WTC11 (cell line): ENCODE measurements around the gene FBXO24. TPM values are rescaled to one million over a fixed set of nuclear protein-coding genes. Genes with fewer than 3 reads are reported as not detected.

Experiments used
- ATAC-seq: fragments of 200-7000 bp; cut with Tn5 transposase; 2 replicates; pipeline ENCODE4 v1.10.0; 2021; ENCODE audit warnings: mild to moderate bottlenecking, moderate library complexity
- CTCF ChIA-PET: fragments of 300-600 bp; sonication (Branson Sonifier 250); formaldehyde crosslinking; loops from one replicate; lab custom pipeline; 2021; ENCODE audit warnings: antibody characterized with exemption; lab: Charles Lee
- POLR2A ChIA-PET: fragments of 350-600 bp; sonication (Branson Sonifier 250); formaldehyde crosslinking; loops from one replicate; lab custom pipeline; 2021; ENCODE audit warnings: antibody characterized with exemption; lab: Charles Lee
- DNase-seq: peaks from one replicate; pipeline ENCODE4 v3.0.0; 2021; ENCODE audit warnings: low spot score
- H3K27ac Mint-ChIP-seq: 2 replicates; pipeline ENCODE4 v1.8.0; 2021; ENCODE audit warnings: mixed read lengths
- H3K27me3 Mint-ChIP-seq: 2 replicates; pipeline ENCODE4 v1.8.0; 2021; ENCODE audit warnings: low read depth, mild to moderate bottlenecking, moderate library complexity, mixed read lengths
- H3K36me3 Mint-ChIP-seq: 2 replicates; pipeline ENCODE4 v1.8.0; 2021; ENCODE audit warnings: mixed read lengths
- H3K4me1 Mint-ChIP-seq: 2 replicates; pipeline ENCODE4 v1.8.0; 2022; ENCODE audit warnings: mixed read lengths
- H3K4me3 Mint-ChIP-seq: 2 replicates; pipeline ENCODE4 v1.8.0; 2021; ENCODE audit warnings: mild to moderate bottlenecking, moderate library complexity, mixed read lengths
- H3K9me3 Mint-ChIP-seq: 2 replicates; pipeline ENCODE4 v1.8.0; 2021; ENCODE audit warnings: mixed read lengths
- ELF4 ChIP-seq: sonication (generic); formaldehyde crosslinking; IDR thresholded peaks from 2 replicates; pipeline ENCODE4 v1.8.1; 2022; ENCODE audit warnings: low read depth, mild to moderate bottlenecking, moderate library complexity, missing genetic modification reagents
- ETV6 ChIP-seq: sonication (generic); formaldehyde crosslinking; IDR thresholded peaks from 2 replicates; pipeline ENCODE4 v1.8.1; 2022; ENCODE audit warnings: mild to moderate bottlenecking, missing genetic modification reagents
- FOXK1 ChIP-seq: sonication (generic); formaldehyde crosslinking; IDR thresholded peaks from 2 replicates; pipeline ENCODE4 v1.8.0; 2022; ENCODE audit warnings: mild to moderate bottlenecking, moderate library complexity, missing genetic modification reagents
- FOXP1 ChIP-seq: sonication (generic); formaldehyde crosslinking; IDR thresholded peaks from 2 replicates; pipeline ENCODE4 v1.8.0; 2022; ENCODE audit warnings: missing genetic modification reagents, mild to moderate bottlenecking, moderate library complexity, borderline replicate concordance
- GTF2I ChIP-seq: fragments of 250-450 bp; sonication (Bioruptor Pico); conservative IDR thresholded peaks from 2 replicates; pipeline ENCODE4 v1.4.0; 2021; ENCODE audit warnings: mild to moderate bottlenecking
- IRF2 ChIP-seq: sonication (generic); formaldehyde crosslinking; IDR thresholded peaks from 2 replicates; pipeline ENCODE4 v1.8.0; 2022; ENCODE audit warnings: low read depth, missing genetic modification reagents, borderline replicate concordance
- NFYB ChIP-seq: sonication (generic); formaldehyde crosslinking; conservative IDR thresholded peaks from 2 replicates; pipeline ENCODE4 v1.8.0; 2022; ENCODE audit warnings: low read depth, missing genetic modification reagents
- SMAD4 ChIP-seq: sonication (generic); formaldehyde crosslinking; IDR thresholded peaks from 2 replicates; pipeline ENCODE4 v1.8.0; 2022; ENCODE audit warnings: mild to moderate bottlenecking, missing genetic modification reagents
- ZNF232 ChIP-seq: sonication (generic); formaldehyde crosslinking; IDR thresholded peaks from 2 replicates; pipeline ENCODE4 v1.8.0; 2022; ENCODE audit warnings: mild to moderate bottlenecking, missing genetic modification reagents
- ZNF532 ChIP-seq: fragments of 250-450 bp; sonication (Bioruptor Pico); IDR thresholded peaks from 2 replicates; pipeline ENCODE4 v1.9.0; 2021; ENCODE audit warnings: mild to moderate bottlenecking, borderline replicate concordance
- ZNF671 ChIP-seq: fragments of 250-450 bp; sonication (Bioruptor Pico); IDR thresholded peaks from 2 replicates; pipeline ENCODE4 v1.8.0; 2021; ENCODE audit warnings: mild to moderate bottlenecking
- total RNA-seq: library from RNA; stranded (reverse); gene quantifications from 3 replicates; pipeline ENCODE4 v1.2.3, GENCODE V29; 2021
- TF ChIP-seq, protein P1 (sequence below): sonication (generic); formaldehyde crosslinking; IDR thresholded peaks from 2 replicates; pipeline ENCODE4 v1.8.0; 2022; ENCODE audit warnings: mild to moderate bottlenecking, missing genetic modification reagents
- TF ChIP-seq, protein P2 (sequence below): sonication (generic); formaldehyde crosslinking; conservative IDR thresholded peaks from 2 replicates; pipeline ENCODE4 v1.8.1; 2022; ENCODE audit warnings: mild to moderate bottlenecking, missing genetic modification reagents

Gene FBXO24
- total RNA-seq, 1 experiment from 2014 or later = 0.70 TPM

DNA sequence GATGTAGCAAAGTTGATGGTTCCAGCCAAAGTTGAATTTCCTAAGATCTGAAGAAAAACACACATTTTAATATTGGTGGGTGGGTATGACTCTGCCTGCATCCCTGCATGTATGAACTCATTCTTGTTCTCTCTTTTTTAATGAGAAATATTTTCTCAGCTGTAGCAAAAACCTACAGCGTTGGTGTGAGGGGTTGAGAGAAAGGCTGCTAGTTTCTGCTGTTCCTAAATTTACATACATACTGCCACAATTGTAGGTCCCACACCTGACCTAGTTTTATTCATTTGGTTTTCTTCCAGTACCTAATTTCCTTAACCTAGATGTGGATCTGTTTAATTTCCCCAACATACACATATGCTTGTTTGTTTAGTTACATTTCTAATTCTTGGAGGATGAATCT is 42.5 kb upstream of the FBXO24 start:
- ChIA-PET POLR2A (no interaction called here), CTCF (interaction anchor here (0.6 to 5.4 kb wide), 3 partner anchors 16 to 78 kb away, joined by 4 to 58 read pairs (median 10); no protein-coding TSS in a partner anchor)
- Mint-ChIP-seq H3K36me3 (no peaks in the 10 kb centered on the region), H3K27me3 (peaks cover 27% of the 10 kb centered on the region), H3K4me3 (no peak overlapping the region), H3K9me3 (no peaks in the 10 kb centered on the region), H3K4me1 (peaks cover 75% of the 10 kb centered on the region), H3K27ac (peak overlapping the region; percentile 67)
- ATAC-seq (no peak), DNase-seq (no peak)
- TF ChIP-seq, protein P1, sequence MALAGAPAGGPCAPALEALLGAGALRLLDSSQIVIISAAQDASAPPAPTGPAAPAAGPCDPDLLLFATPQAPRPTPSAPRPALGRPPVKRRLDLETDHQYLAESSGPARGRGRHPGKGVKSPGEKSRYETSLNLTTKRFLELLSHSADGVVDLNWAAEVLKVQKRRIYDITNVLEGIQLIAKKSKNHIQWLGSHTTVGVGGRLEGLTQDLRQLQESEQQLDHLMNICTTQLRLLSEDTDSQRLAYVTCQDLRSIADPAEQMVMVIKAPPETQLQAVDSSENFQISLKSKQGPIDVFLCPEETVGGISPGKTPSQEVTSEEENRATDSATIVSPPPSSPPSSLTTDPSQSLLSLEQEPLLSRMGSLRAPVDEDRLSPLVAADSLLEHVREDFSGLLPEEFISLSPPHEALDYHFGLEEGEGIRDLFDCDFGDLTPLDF (CRISPR knock-in tag) = no peak
- TF ChIP-seq SMAD4 = no peak
- no peak for TF ChIP-seq GTF2I (CRISPR knock-in tag)
- TF ChIP-seq ZNF232 = no peak

DNA sequence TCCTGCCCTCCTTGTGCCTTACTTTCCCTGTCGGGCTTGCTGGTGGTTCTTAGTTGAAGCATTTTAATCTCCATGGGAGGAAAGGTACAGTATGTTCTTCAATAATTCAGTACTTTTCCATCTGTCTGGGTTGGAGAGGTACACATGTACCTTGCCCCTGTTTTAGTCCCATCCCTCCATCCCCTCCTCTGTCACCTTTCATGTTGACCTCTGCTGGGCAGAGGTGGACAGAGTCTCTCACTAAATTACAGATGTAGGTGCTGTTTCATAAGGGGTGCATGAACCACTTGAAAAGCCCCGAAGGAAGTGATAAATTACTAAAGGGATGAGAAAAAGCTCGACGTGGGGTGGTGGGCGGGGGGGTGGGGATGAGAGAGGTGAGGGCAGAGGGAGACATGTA is 41.7 kb upstream of the FBXO24 start:
- peaks cover 22% of the 10 kb centered on the region for H3K27me3 Mint-ChIP-seq
- peaks cover 74% of the 10 kb centered on the region for H3K4me1 Mint-ChIP-seq
- H3K27ac Mint-ChIP-seq = no peak overlapping the region; the same call in 1 of the 2 replicates
- H3K9me3 Mint-ChIP-seq = no peaks in the 10 kb centered on the region
- CTCF ChIA-PET = interaction anchor here (3.1 to 5.4 kb wide), 2 partner anchors 15 to 79 kb away, joined by 10 to 58 read pairs; no protein-coding TSS in a partner anchor
- no peak for DNase-seq
- H3K4me3 Mint-ChIP-seq = no peak overlapping the region
- TF ChIP-seq, protein P2, sequence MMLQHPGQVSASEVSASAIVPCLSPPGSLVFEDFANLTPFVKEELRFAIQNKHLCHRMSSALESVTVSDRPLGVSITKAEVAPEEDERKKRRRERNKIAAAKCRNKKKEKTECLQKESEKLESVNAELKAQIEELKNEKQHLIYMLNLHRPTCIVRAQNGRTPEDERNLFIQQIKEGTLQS (CRISPR knock-in tag) = no peak
- TF ChIP-seq FOXP1 (CRISPR knock-in tag) (no peak), FOXK1 (CRISPR knock-in tag) (no peak), NFYB (CRISPR knock-in tag) (no peak), ELF4 (CRISPR knock-in tag) (no peak), GTF2I (CRISPR knock-in tag) (no peak)
- POLR2A ChIA-PET = no interaction called here
- ATAC-seq = no peak
- H3K36me3 Mint-ChIP-seq = no peaks in the 10 kb centered on the region

- CTCF ChIA-PET = interaction anchor here (0.8 to 5.4 kb wide), 6 partner anchors 15 to 181 kb away, joined by 3 to 58 read pairs (median 6); partner anchors contain the start of gene TSC22D4
- peaks cover 70% of the 10 kb centered on the region for H3K4me1 Mint-ChIP-seq
- DNase-seq = no peak
- no peak for TF ChIP-seq ZNF671
- TF ChIP-seq ZNF532 (CRISPR knock-in tag) = no peak
- no peak for TF ChIP-seq IRF2 (CRISPR knock-in tag)
- no peak for TF ChIP-seq ETV6 (CRISPR knock-in tag)
- TF ChIP-seq, protein P2 (CRISPR knock-in tag) = no peak
- TF ChIP-seq, all 79 proteins: peak for 0
- POLR2A ChIA-PET = no interaction called here
- H3K9me3 Mint-ChIP-seq = no peaks in the 10 kb centered on the region
- peak overlapping the region; percentile 81 for H3K27ac Mint-ChIP-seq
- H3K4me3 Mint-ChIP-seq = no peak overlapping the region
- H3K36me3 Mint-ChIP-seq = no peaks in the 10 kb centered on the region
- peaks cover 17% of the 10 kb centered on the region for H3K27me3 Mint-ChIP-seq
- ATAC-seq = no peak
Measured at GRCh38 chr7:100544967-100545359, 41.2 kb upstream of the FBXO24 start.
